T-helper 2 cell treated with Interferon-gamma antibody and Interleukin-4, amounts not matched to agents 100 ng/mL and 5 ng/mL, for 36 hours (primary cell): ENCODE measurements around the gene RAPGEF1. TPM values are rescaled to one million over a fixed set of nuclear protein-coding genes. Genes with fewer than 3 reads are reported as not detected.

Source experiments
- intact Hi-C: fragments of 100-400 bp; cut with micrococcal nuclease; formaldehyde crosslinking; loops from one replicate; pipeline ENCODE4 v1.15.1; 2023
- total RNA-seq: library from RNA; stranded (reverse); gene quantifications from 2 replicates; pipeline ENCODE4 v1.2.3, GENCODE V29; 2022

RAPGEF1 gene
- total RNA-seq, 1 donor from 2014 or later: 131 TPM

DNA sequence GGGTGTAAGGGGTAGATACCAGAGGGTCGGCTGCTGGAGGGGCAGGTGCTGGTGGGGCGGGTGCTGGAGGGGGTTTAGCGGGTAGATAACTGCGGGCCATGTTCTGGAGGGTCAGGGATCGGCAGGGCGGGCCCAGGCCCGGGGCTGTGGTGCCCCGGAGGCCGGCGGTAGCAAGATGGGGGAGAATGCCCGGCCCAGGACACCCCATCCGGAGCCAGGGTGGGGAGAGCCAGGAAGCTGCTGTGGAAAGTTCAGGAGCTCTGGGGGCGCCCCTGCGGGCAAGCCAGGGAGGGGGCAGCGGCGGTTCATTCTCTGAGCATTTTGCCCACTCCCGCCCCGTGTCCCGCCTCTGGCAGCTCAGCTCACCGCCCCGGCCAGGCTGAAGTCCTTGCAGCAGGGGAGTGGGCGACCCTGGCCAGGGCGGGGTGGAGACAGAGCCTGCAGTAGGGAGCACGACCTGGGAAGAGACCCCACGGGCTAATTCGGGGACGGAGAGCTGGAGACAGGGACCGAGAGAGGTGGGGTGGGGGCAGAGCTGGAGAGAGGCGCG, 194.0 kb downstream of the RAPGEF1 start:
- intact Hi-C loops: no loop called here

DNA sequence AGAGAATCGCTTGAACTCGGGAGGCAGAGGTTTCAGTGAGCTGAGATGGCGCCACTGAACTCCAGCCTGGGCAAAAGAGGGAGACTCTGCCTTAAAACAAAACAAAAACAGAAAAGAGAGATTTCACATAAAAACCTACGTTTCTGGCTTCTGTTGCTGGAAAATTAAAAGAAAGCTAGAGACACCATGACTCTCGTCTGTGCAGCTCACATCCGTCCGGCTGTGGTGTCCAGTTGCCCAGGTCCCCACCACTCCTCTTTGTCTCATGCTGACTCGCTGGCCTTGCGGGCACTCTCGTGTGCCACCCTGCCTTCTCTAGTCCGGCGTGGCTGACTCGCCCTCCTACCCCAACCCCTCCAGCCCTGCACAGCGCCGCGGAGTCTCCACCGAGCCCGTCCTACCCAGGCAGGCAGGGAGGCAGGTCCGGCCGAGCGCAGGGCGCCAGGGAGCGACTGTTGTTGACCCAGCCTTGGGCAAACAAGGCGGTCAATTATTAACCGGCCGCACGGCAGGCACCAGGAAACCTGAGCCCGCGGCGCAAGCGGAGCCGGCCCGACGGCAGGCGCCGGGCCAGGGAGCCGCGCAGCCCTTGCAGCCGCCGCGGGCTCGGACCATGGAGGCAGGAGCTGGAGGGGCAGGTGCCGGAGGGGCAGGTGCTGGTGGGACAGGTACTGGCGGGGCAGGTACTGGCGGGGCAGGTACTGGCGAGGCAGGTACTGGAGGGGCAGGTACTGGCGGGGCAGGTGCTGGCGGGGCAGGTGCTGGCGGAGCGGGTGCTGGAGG, 194.7 kb downstream of the RAPGEF1 start, which contains the start of gene PRRT1B:
Gene PRRT1B (plus strand): TSS at position 521 of the 783 bp plus-strand sequence. CDS start 93 bp downstream, at position 614.
- intact Hi-C loops: no loop called here

DNA sequence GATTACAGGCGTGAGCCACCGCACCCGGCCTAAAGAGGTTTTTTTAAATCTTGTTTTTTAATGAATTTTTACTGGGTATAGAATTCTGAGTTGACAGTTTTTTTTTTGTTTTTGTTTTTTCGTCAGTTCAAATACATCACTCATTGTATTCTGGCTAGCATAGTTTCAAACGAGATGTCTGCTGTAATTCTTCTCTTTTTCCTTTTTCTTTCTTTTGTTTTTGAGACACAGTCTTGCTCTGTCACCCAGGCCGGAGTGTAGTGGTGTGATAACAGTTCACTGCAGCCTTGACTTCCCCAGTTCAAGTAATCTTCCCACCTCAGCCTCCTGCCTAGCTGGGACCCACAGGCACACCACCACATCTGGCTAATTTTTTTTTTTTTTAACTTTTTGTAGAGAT, 196.7 kb downstream of the RAPGEF1 start:
- intact Hi-C loops: no loop called here

DNA sequence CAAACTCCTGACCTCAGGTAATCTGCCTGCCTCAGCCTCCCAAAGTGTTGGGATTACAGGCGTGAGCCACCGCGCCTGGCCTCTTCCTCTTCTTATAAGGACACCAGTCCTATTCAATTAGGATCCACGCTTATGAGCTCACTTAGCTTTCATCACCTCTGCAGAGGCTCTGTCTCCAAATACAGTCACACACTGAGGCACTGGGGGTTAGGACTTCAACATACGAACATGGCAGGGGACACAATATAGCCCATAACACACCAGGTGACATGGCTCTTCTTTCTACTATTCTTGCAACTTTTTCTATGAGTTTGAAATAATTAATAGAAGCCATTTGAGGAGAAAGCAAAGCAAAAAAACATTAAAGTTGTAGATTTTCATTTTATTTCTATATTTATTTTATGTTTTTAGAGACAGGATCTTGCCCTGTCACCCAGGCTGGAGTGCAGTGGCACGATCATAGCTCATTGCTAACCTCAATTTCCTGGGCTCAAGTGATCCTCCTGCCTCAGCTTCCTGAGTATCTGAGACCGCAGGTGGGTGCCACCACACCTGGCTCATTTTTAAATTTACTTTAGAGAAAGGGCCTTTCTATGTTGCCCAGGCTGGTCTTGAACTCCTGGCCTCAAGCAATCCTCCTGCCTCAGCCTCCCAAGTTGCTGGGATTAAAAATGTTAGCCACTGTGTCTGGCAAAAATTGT, 200.5 kb downstream of the RAPGEF1 start:
- intact Hi-C loops: no loop called here

DNA sequence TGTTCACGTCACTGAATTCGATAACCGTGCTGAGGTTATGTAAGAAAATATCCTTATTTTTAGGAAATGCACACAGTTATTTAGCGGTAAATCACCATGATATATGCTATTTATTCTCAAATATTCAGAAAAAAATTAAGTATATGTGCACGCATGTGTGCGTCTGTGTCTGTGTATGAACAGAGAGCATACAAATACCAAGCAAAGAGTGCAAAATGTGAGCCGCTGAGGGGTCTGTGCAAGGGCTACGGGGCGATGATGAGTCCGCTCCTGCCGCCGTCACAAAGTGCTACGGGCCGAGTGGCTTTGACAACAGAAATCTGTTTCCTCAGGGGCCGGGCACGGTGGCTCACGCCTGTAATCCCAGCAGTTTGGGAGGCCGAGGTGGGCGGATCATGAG, 201.9 kb downstream of the RAPGEF1 start:
- intact Hi-C loops: no loop called here

DNA sequence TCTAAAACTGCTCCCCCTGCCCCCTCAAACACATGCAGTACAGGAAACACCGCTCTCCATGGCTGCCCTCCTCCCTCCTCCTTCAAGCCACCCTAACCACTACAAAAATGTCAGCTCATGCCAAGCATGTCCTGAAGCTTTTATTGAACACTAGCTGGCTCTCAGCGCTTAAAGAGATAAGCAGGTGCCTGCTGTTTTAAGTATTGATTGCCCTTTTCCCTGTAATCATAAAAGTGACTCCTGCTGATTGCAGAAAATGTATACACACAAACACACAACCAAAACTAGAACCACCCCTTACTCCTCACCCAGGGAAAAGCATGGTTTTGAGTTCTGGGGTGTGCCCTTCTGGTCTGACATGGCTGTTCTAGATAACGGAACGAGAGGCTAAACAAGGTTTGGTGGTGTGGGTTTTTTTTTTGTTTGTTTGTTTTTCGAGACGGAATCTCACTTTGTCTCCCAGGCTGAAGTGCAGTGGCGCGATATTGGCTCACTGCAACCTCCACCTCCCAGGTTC, 205.1 kb downstream of the RAPGEF1 start:
- intact Hi-C loops: no loop called here

DNA sequence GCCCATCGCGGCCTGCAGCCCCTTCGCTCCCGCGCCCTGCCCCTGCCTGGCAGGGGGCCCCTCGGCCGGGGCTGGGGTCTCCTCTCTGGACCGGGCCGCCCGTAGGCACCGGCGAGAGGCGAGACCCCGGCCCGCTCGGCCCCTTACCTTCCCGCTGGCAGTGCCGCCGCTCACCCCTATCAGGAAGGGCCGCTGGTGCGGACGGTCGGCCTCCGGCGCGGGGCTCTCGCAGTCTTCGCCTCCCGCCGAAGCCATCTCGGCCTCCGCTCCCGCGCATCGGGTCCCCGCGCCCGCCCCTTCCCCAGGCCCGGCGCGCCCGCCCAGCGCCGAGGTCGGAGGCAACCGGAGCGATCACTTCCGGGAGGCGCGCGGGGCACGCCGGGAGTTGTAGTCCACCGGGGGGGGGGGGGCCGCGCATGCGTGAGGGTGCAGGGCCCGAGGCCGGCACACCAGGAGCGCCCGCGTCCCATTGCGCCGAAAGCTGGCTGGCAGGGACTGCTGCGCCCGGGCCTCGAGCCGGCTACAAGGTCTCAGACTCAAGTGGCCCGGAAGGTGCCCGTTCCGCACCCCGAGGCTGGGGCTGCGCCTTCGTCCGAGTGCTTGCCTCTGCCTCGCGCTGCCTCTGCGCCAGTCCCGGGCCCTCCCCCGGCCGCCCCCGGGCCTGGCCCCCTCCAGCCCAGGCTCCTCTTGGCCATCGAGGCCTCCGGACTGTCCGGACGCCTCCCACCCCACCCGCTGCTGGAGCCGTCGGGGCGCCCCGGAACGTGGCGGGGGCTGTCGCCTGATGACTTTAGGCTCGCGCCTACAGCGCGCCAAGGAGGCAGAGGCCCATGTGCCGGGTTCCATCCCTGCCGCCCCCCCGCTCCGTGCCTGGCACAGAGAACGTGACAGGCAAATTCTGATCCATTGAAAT, 208.7 kb downstream of the RAPGEF1 start, which contains the start of gene UCK1:
Gene UCK1 (minus strand): TSS at position 344 of the 913 bp plus-strand sequence. CDS start 89 bp downstream, at position 255.
- intact Hi-C loops: loop anchor here (1.0 to 2.0 kb wide), 2 partner anchors 26 to 406 kb away; partner anchors contain the start of gene NUP214

DNA sequence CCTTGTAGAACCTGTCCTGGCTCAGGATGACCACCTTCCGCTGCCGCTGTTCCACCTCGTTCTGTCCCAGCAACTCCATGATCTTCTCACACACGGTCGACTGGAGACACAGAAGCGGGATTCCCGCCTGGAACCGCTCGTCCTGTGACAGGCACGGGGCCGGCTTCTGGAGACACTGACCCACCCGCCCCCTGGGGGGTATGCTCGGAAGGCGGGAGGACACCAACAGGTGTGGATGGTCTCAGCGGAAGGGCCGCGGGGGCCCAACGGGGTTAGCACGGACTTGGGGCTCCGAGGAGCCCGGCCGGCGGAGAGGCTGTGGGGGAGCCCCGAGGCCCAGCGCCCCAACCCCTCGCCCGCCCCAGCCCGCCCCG, 209.3 kb downstream of the RAPGEF1 start:
- intact Hi-C loops: loop anchor here (2.0 kb wide), 1 partner anchor 26 kb away; no protein-coding TSS in a partner anchor

DNA sequence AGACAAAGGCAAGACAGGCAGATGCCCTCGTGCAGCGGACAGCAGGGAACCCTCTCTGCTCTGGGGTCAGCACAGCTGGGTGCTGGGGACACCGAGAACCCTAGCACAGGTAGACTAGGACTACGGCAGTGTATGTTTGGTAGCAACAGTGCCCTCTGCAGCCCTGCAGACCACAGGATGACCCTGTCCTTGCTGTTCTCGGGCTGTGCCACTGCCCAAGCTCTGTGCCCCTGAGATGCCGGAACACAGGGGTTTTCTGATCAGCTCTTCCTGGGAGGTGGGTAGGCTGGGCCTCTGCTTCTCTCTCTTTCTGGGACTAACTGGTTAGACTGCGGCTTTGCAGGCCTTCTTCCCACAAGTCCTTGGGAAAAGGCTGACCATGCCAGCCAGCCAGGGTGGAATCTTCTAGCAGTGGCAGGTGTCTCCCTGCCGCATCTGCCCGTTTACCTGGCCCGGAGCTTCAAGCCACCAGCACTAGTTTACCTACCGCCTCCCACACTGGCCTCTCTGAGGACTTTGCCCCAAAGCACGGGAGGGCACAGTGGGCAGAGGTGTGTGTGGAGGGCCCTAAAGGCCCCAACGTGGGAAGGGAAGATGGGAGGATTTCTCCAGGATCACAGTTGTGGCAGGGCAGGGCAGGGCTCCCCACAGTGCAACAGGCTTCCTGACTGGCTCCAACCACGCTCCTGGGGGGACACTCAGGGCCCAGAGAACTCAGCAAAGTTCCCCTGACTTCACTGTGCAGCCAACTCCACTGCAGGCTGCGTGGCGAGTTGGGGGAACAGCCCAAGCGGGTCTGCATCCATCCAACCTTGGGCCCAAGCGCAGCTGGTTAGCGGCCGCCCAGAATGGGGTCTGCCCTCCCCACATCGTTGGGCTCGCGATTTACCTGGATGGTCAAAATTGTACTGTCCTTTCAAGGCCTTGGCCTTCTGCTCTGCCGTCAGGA, 210.0 kb downstream of the RAPGEF1 start:
- intact Hi-C loops: loop anchor here (2.0 kb wide), 1 partner anchor 25 kb away; no protein-coding TSS in a partner anchor

DNA sequence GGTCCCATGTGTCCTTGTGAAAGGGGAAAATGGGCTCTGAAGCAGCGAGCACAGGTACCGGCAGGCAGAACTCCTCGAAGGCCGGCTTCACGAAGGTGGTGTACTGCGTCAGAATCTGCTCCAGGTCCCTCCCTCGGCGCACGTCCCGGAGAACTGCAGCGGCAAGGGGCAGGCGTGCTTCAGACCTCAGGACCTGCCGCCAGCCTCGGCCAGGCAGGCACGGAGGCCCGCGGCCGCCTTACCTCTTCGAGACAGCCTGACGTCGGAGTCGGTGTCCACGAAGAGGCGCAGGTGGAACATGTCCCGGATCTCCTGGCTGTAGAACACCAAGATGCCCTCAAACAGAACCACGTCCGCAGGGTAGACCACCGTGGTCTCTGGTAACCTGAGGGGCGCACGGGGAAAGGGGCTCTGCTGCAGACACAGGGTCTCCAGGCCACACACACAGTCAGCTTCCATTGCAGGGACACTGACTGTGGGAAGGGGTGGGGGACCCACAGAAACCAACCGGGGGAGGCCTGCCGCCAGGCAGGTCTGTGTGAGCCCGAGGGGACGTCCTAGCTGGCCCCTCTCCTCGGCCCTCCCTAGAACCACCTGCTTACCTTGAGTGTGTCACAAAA, 210.9 kb downstream of the RAPGEF1 start:
- intact Hi-C loops: no loop called here

DNA sequence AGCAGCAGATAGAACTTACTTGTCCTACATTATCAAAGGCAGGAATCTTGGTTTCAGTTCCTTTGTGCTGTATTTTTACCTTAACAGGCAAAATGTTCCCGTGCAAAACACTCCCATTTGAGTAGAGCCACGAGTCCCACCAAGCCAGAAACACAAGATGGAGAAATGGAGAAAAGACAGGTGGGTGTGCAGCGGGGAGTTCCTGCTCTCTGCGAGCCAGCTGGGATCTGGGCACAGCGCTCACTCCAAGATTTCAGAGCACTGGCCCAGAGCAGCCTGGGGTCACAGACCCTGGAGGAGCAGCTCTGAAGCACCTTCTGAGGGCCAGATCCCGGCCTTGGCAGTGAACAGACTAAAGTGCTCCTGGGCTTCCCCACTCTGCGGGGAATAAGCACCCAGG, 211.7 kb downstream of the RAPGEF1 start:
- intact Hi-C loops: no loop called here

Other genes starting within 250 kb of the RAPGEF1 start
- 34.9 and 36.5 TPM in 2 replicates for gene POMT1, start 237.2 kb downstream of the RAPGEF1 start, total RNA-seq
- 28.6 and 30.1 TPM in 2 replicates for gene UCK1, start 208.8 kb downstream of the RAPGEF1 start, total RNA-seq
- not detected in 2 replicates for gene PRRT1B, start 194.6 kb downstream of the RAPGEF1 start, total RNA-seq